ENCODE data around the gene ITPK1.

GRCh38 chr14:93023802-93024434 lies 91.8 kb downstream of the ITPK1 start:
- TF ChIP-seq CTCF (conservative IDR thresholded peaks at IDR 0.05 in 1 of 2, IDR thresholded peaks at IDR 0.05 in 1 of 2; ENCODE audit: extremely low read depth in 1 of 2, insufficient read depth in 1 of 2, low read depth in 1 of 2, low read length in 2 of 2) (no peak), EZH2 (IDR thresholded peaks at IDR 0.05; ENCODE audit: borderline replicate concordance, low read length) (no peak)

All from mammary epithelial cell (primary cell).